Colonic mucosa (tissue), 4 donors: ENCODE data around the gene SOX30. TPM values are rescaled to one million over a fixed set of nuclear protein-coding genes. Genes with fewer than 3 reads are reported as not detected.
"Not testable (repeated sequence)": the region's sequence is repeated elsewhere in the genome, so short reads cannot be mapped to it uniquely, and the experiment has no call there.

ENCODE experiments used
- DNase-seq: peaks from one replicate; pipeline ENCODE4 v3.0.0-alpha.2; 2020
- H3K27ac ChIP-seq: fragments of 200-600 bp; one replicate; pipeline ENCODE4 v1.8.0; 2021
- H3K27me3 ChIP-seq: fragments of 200-600 bp; one replicate; pipeline ENCODE4 v1.8.0; 2021
- H3K36me3 ChIP-seq: fragments of 200-600 bp; one replicate; pipeline ENCODE4 v1.8.0; 2021
- H3K4me1 ChIP-seq: fragments of 200-600 bp; one replicate; pipeline ENCODE4 v1.8.0; 2021; ENCODE audit warnings: mild to moderate bottlenecking
- H3K4me3 ChIP-seq: fragments of 200-600 bp; one replicate; pipeline ENCODE4 v1.8.0; 2021
- H3K9ac ChIP-seq, 2 donors: one replicate each; pipeline ENCODE4 v1.7.0; 2013; ENCODE audit warnings: control low read depth in 2 of 2, low read depth in 2 of 2, low read length in 2 of 2
- H3K9me3 ChIP-seq: fragments of 200-600 bp; one replicate; pipeline ENCODE4 v1.8.0; 2021
- CTCF ChIP-seq: fragments of 200-600 bp; IDR thresholded peaks from one replicate; pipeline ENCODE4 v1.8.0; 2022; ENCODE audit warnings: antibody characterized with exemption, mild to moderate bottlenecking
- intact Hi-C: fragments of 100-400 bp; cut with DNase I; formaldehyde crosslinking; loops from one replicate; pipeline ENCODE4 v1.14.1; 2022
- total RNA-seq, 2 donors: library from RNA; stranded (reverse); fragmentation: NEBNext Ultra II Directional in 1 of 2; extraction: Animal tissue kit (Norgen Biotek cat#: 25700) in 1 of 2; gene quantifications; one replicate each; pipeline ENCODE4 v1.2.1, GENCODE V29; 2021
- donor health status: healthy.
- donor health status: DM: no; HTN: no; CAD: no.
- donor health status: DM: no; HTN: no; CAD: no.

Gene SOX30
- total RNA-seq, 2 donors from 2014 or later: 0.08 to 0.42 TPM

GRCh38 chr5:157682257-157682656 is 30.0 kb upstream of the SOX30 start:
- no peak for DNase-seq
- Histone ChIP-seq H3K4me1 (no peaks in the 10 kb centered on the region), H3K4me3 (no peak overlapping the region), H3K9me3 (no peaks in the 10 kb centered on the region), H3K27me3 (no peaks in the 10 kb centered on the region), H3K36me3 (no peaks in the 10 kb centered on the region), H3K9ac (no peak overlapping the region), H3K27ac (no peak overlapping the region)
- intact Hi-C loops: no loop called here
- TF ChIP-seq CTCF: no peak

- H3K27me3 ChIP-seq: no peaks in the 10 kb centered on the region
- intact Hi-C loops: no loop called here
- TF ChIP-seq CTCF: no peak
- H3K9ac ChIP-seq: no peak overlapping the region
- no peak overlapping the region for H3K27ac ChIP-seq
- no peaks in the 10 kb centered on the region for H3K4me1 ChIP-seq
- no peak for DNase-seq
- H3K4me3 ChIP-seq: no peak overlapping the region
- no peaks in the 10 kb centered on the region for H3K36me3 ChIP-seq
- no peaks in the 10 kb centered on the region for H3K9me3 ChIP-seq
These were observed 28.8 kb upstream of the SOX30 start for GRCh38 chr5:157681048-157681447.

GRCh38 chr5:157680239-157680638 is 28.0 kb upstream of the SOX30 start:
- intact Hi-C loops: no loop called here
- H3K4me3 ChIP-seq: no peak overlapping the region
- no peak for TF ChIP-seq CTCF
- H3K36me3 ChIP-seq: no peaks in the 10 kb centered on the region
- DNase-seq: no peak
- H3K27me3 ChIP-seq: no peaks in the 10 kb centered on the region
- H3K9me3 ChIP-seq: no peaks in the 10 kb centered on the region
- no peak overlapping the region for H3K9ac ChIP-seq
- no peak overlapping the region for H3K27ac ChIP-seq
- H3K4me1 ChIP-seq: no peaks in the 10 kb centered on the region

- Histone ChIP-seq H3K4me1 (no peaks in the 10 kb centered on the region), H3K36me3 (no peaks in the 10 kb centered on the region), H3K27ac (no peak overlapping the region), H3K9ac (no peak overlapping the region), H3K4me3 (no peak overlapping the region), H3K27me3 (no peaks in the 10 kb centered on the region), H3K9me3 (no peaks in the 10 kb centered on the region)
- intact Hi-C loops: no loop called here
- no peak for TF ChIP-seq CTCF
- DNase-seq: no peak
These were observed 27.6 kb upstream of the SOX30 start for GRCh38 chr5:157679801-157680200.

GRCh38 chr5:157677931-157678330 is 25.7 kb upstream of the SOX30 start:
- no peaks in the 10 kb centered on the region for H3K4me1 ChIP-seq
- H3K4me3 ChIP-seq: no peak overlapping the region
- no peak overlapping the region for H3K9ac ChIP-seq
- intact Hi-C loops: no loop called here
- no peak for TF ChIP-seq CTCF
- H3K9me3 ChIP-seq: no peaks in the 10 kb centered on the region
- H3K36me3 ChIP-seq: no peaks in the 10 kb centered on the region
- H3K27me3 ChIP-seq: no peaks in the 10 kb centered on the region
- H3K27ac ChIP-seq: no peak overlapping the region
- no peak for DNase-seq

- intact Hi-C loops, H3K9me3 ChIP-seq, H3K4me3 ChIP-seq, H3K27me3 ChIP-seq, H3K36me3 ChIP-seq, H3K9ac ChIP-seq, H3K4me1 ChIP-seq, H3K27ac ChIP-seq, DNase-seq: not testable (repeated sequence)
These were observed 22.1 kb upstream of the SOX30 start for GRCh38 chr5:157674351-157674750.
